Hepatocyte (in vitro differentiated cells): ENCODE measurements around the gene PPP1R7.

ENCODE experiments used
- CTCF ChIP-seq: fragments of 200-600 bp; sonication (generic); IDR thresholded peaks from 2 replicates; pipeline ENCODE4 v1.5.1; 2016; ENCODE audit warnings: antibody characterized with exemption, mild to moderate bottlenecking; ENCODE audit not compliant: poor library complexity
- EZH2 ChIP-seq: fragments of 200-600 bp; sonication (generic); IDR thresholded peaks from 2 replicates; pipeline ENCODE4 v1.6.1; 2016; ENCODE audit warnings: antibody characterized with exemption, mild to moderate bottlenecking, borderline replicate concordance
- EZH2phosphoT487 ChIP-seq: fragments of 200-600 bp; sonication (generic); IDR thresholded peaks from one replicate; pipeline ENCODE4 v1.6.1; 2018; ENCODE audit warnings: antibody characterized with exemption, mild to moderate bottlenecking, low read depth, moderate library complexity; ENCODE audit not compliant: unreplicated experiment, severe bottlenecking

DNA sequence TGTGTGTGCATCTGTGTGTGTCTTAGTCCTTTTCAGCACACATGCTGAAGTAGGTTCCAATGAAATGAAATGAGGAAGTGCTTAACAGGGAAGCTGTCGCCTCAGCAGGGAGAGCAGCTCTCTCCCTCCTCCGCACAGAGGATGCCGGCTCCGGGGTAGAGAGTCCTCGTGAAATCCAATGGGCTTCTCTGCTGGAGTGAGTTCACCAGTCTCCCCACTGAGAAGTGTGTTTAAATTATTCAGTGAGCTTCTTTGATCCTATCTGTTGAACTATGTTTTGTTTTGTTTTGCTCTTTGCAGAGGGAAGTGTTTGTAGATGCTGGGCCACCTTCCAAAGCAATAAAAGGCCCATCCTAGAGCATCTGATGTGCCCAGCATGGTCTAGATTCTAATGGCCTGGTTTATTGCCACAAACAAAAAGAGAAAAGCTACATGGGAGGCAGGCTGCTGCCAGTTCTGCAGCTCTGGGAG, 6.7 kb downstream of the PPP1R7 start:
- TF ChIP-seq CTCF = no peak
- no peak for TF ChIP-seq EZH2phosphoT487
- TF ChIP-seq EZH2 = no peak
